GM18502 (cell line): Measurements from ENCODE around the gene SYNE2.

Experiments used
- ATAC-seq: cut with Tn5 transposase; IDR thresholded peaks from one replicate; pipeline ENCODE4 v1.9.1; 2021; ENCODE audit warnings: mild to moderate bottlenecking; ENCODE audit not compliant: unreplicated experiment, poor library complexity

Gene SYNE2

GRCh38 chr14:64060648-64061096 is 207.9 kb downstream of the SYNE2 start:
- ATAC-seq: no peak

DNA sequence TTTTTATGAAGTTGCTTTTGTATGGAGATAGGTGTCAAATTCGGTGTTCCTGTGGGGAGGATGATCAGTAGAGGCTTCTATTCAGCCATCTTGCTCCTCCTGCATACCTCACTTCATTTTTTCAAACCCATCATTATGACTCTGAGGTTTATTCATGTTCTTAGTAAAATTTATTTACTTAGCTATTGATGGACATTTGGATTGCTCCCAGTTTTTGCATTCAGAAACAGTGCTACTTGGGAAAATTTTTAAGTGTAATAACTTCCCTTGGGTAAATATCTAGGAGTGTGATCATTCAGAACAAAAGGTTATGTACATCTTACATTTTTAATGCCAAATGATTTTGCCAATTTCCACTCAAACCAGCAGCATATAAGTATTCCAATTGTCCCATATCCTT is 208.3 kb downstream of the SYNE2 start:
- no peak for ATAC-seq

DNA sequence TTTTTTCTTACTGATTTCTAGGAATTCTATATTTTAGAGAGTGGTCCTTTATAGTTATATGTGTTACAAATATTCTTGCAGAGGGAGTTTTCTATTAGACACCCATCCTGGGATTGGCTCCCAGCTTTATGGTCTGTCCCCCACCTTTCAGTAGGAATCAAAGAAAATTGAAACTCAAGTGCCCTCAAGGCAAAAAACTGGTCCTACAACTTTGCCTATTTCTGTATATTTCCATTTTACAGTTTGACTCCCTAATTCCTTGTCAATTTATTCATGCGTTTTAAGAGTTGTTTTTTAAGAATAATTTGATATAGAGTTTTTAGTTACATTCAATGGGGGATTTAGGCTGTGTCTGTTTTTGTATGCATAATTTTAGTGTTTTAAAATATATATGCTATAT is 208.9 kb downstream of the SYNE2 start:
- no peak for ATAC-seq

DNA sequence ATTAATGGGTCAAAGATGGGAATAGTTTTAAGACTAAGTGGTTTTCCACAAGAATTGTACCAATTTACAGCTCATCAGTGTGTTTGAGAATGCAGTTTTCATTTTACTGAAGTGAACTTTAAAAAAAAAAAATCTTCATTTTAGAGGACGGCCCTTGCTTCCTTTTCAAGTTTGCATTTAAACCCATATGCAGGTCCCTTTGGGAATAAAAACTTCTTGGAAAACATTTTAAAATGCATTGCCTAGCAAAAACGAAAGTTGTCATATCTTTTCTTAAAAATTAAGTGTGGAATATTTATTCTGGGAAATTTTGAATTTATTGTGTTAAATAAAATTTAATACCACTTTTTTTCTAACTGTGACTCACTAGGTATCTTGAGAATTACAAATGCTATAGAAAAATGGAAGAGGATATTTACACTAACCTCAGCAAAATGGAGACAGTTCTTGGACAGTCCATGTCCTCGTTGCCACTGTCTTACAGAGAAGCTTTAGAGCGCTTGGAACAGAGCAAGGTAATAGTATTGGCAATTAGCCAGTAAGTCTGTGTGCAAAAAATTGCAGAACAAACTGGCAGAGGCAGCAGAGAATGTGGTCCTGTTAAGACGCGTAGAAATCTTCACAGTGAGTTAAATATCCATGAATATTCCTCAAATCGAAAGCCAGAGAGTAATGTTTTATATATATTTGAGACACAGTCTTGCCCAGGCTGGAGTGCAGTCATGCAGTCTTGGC is 209.7 kb downstream of the SYNE2 start:
- no peak for ATAC-seq

GRCh38 chr14:64064447-64064846 is 211.6 kb downstream of the SYNE2 start:
- no peak for ATAC-seq

DNA sequence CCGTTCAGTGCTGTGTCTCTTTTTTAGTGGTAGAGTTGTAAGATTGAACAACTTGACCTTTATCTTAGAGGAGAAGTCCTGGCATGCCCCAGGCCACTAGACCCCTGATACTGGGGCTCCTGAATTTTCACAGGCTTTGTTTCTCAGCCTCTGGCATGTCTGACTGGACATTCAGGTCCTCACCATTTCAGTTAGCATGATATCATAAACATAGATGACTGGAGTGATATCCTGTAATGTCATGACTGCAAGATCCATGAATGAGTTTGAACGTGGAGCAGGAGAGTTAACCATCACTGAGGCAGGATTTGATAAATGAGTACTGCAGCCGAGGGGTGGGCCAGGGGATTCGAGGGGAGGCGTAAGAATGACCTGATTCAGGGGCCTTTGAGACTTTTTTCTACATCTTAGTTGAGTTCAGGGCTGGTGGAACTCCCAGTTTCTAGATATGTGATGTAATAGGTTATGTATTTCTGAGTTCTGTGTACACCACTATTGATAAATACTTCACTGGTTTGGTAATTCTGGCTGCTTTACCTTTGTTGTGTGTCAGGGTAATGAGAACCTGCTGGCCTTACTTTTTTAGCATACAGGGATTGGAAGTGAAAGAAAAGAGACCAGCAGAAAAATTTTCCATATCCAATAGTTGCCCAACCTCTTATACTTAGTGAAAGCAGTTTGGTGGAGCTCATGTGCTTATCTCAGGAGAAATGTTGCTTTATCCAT is 217.0 kb downstream of the SYNE2 start:
- no peak for ATAC-seq

- no peak for ATAC-seq
Measured at GRCh38 chr14:64074961-64075612, 222.3 kb downstream of the SYNE2 start.

DNA sequence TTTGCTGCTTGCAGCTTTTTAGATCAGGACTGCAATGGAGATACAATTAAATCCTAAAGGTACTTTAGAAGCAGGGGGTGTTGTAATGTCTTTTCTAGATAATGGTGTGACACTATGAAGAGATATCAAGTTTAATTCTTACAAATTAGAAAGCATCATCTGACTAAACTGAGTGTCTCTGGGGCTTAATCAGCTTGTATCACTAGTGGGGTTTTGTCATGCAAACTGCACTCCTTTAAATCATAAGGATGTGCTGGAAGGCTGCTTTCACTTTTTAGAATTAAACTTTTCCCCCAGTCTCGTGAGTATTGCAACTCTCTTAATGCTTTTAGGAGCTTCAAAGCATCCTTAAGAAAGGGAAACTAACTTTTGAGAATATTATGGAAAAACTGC is 222.8 kb downstream of the SYNE2 start:
- no peak for ATAC-seq

GRCh38 chr14:64080452-64080851 is 227.6 kb downstream of the SYNE2 start:
- ATAC-seq: no peak

DNA sequence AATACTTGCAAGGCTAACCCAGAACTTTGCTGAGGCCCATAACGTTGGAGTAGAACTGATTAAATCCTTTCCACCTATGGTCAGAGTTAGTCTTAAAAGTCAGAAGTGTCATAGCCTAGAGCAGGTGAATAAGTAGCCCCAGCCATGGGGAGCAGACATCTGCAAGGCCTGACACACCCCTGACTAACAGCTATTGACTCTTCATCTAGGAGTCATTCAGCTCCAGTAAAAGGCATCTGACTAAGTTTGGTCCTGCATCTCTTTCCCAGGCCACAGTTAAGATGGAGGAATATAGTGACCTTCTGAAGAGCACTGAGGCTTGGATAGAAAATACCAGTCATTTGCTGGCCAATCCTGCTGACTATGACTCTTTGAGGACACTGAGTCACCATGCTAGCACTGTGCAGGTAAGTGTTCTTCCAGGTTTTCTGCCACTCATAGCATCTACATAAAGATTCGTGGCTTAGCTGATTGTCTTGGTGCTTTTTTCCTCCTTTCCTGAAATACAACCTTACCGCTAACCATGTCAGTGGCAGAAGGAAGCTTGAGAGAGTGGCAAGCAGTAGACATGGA is 228.5 kb downstream of the SYNE2 start:
- no peak for ATAC-seq

GRCh38 chr14:64082837-64083236 is 230.0 kb downstream of the SYNE2 start:
- ATAC-seq: no peak

GRCh38 chr14:64088647-64088964 is 235.8 kb downstream of the SYNE2 start:
- ATAC-seq: no peak

- no peak for ATAC-seq
Measured at GRCh38 chr14:64089920-64090319, 237.1 kb downstream of the SYNE2 start.

GRCh38 chr14:64091217-64091616 is 238.4 kb downstream of the SYNE2 start:
- no peak for ATAC-seq

GRCh38 chr14:64092338-64092737 is 239.5 kb downstream of the SYNE2 start:
- ATAC-seq: no peak

GRCh38 chr14:64092940-64093339 is 240.1 kb downstream of the SYNE2 start:
- no peak for ATAC-seq

GRCh38 chr14:64095620-64096019 is 242.8 kb downstream of the SYNE2 start:
- ATAC-seq: no peak

DNA sequence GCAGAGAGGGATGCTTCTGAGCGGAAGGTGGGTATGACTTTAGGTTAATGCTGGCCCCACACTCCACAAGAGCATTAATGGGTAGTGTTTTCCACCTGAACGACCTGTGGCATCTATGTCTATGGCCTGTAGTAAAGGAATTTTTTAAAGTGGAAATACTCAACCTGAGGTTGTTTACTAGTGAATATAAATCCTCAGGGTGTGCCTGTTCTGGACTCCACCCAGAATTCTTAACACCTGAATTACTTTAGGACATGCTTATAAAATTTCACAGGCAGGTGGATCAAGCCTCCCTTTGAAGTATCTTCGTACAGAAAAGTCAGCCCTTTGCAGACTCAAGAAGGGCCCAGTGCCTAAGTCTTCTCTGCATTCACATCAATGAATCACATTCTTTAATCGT is 245.3 kb downstream of the SYNE2 start:
- ATAC-seq: no peak

DNA sequence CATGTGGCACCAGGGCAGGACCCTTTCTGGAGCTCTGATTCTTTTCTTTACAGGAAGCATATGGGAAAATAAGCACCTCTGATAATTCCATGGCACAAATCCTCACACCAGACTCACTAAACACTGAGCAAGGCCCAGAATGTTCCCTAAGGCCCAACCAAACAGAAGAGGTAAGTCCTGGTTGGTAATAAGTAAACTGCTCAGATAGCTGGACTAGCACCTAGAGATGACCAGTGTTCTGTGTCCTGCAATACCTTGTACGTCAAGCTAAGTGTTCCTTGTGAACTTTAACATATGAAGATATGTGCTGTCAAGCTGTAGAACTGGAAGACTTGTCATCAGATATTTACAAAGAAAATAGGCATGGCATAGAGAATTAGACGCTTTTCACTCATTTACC is 254.6 kb downstream of the SYNE2 start:
- ATAC-seq: no peak

GRCh38 chr14:64109819-64110554 is 257.2 kb downstream of the SYNE2 start:
- no peak for ATAC-seq

DNA sequence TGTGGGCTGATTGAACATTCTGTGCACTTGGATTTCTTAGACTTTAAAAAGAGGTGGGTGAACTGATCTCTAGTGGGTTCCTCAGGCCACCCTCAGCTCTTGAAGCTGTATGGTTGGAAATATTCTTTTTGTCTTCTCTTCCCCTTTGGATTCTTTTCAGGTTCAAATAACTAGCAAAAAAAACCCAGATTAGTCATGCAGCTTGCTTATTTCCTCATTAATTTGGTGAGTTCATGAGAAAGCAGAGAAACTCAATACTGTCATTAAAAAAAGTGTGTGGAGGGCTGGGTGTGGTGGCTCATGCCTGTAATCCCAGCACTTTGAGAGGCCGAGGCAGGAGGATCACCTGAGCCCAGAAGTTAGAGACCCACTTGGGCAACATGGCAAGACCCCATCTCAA is 258.0 kb downstream of the SYNE2 start:
- no peak for ATAC-seq
